SW 1271 (cell line): ENCODE data around the gene ALS2.
"Not testable (repeated sequence)": the region's sequence is repeated elsewhere in the genome, so short reads cannot be mapped to it uniquely, and the experiment has no call there.

Experiments
- DNase-seq, 2 experiments: peaks; one replicate each; lab custom pipeline; 2025; lab: John Stamatoyannopoulos, UW

The ALS2 gene

GRCh38 chr2:201794294-201794693, 13.6 kb upstream of the ALS2 start:
- DNase-seq, result no peak

- DNase-seq, result no peak
These were observed 12.9 kb upstream of the ALS2 start for GRCh38 chr2:201793631-201794030.

- no peak for DNase-seq
These were observed 10.3 kb upstream of the ALS2 start for GRCh38 chr2:201790989-201791388.

GRCh38 chr2:201790291-201790690, 9.6 kb upstream of the ALS2 start:
- no peak for DNase-seq

DNA sequence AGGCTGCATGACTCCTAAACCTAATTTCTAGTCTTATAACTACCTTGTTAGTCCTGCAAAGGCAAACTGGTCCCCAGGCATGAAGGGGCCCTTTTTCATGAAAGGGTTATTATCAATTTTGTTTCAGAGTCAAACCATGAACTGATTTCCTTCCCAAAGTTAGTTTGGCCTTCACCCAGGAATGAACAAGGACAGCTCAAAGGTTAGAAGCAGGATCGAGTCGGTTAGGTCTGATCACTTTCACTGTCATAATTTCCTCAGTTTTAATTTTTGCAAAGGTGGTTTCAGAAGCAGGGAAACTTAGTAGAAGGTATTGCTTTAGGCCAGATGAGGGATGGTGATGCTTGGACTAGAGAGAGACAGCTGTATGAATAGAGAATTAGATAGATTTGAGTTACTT, 8.7 kb upstream of the ALS2 start:
- no peak for DNase-seq

GRCh38 chr2:201788371-201788770, 7.6 kb upstream of the ALS2 start:
- DNase-seq, result no peak

- no peak for DNase-seq
These were observed 5.7 kb upstream of the ALS2 start for GRCh38 chr2:201786471-201786870.

- no peak for DNase-seq
These were observed 4.4 kb upstream of the ALS2 start for GRCh38 chr2:201785135-201785534.

DNA sequence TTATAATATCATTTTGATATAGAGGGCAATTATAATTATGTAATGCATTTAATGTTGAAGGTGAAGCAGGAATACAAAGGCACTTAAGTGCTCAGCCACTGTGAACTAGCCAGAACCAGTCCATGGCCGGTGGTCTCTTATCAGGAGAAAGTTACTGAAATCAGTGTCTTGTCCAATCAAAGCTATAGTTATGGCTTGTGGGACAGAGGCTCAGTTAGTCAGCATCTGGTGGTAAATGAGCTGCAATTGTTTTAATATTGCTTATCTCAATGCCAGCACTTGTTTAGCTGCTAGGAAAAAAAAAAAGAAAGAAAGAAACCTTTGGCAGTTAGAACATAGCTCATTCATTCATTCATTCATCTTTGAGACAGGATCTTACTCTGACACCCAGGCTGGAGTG, 3.8 kb upstream of the ALS2 start:
- DNase-seq, result no peak

GRCh38 chr2:201781557-201782051, 871 bp upstream of the ALS2 start:
- peak in 1 of 2 experiments; percentile 16 for DNase-seq

GRCh38 chr2:201779901-201780673, 646 bp downstream of the ALS2 start:
- DNase-seq, result peak in 1 of 2 experiments; percentile 36

GRCh38 chr2:201777869-201778268, 2.9 kb downstream of the ALS2 start:
- DNase-seq, result no peak

DNA sequence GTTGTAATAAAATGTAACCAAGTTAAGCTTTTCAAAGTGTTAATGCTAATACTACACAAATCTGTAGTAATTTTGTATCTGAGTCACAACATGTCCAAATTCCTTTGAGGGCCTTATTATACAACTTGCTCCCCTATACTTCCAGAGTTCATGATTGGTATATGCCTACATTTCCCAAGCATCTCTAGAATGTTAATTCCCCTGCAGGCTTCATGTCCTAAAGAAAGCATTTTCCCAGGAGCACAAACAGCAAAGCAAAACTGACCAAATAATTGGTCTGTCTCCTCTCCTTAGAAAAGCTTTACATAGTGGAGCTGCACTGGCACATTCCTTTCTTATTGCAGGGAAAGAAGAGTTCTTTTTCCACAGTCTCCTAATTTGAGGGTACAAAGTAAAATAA, 3.7 kb downstream of the ALS2 start:
- no peak for DNase-seq

GRCh38 chr2:201775326-201775725, 5.4 kb downstream of the ALS2 start:
- DNase-seq, result no peak

DNA sequence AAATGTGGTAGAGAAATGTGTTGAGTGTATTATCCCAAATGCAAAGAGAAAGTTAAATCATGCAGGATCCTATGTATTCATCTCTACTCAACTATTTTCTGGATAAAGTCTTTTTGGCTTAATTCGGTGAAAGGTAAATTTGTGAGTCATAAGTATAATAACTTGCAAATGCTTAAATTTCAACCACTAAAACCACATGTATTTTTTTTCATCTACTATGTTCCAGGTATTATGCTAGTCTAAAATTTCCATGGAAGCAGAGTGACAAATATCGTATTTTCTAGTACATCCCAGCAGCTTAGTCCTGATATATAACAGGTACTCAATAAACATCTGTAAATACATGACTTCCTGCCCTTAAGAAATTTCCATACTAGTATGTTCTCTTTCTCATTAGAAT, 6.2 kb downstream of the ALS2 start:
- no peak for DNase-seq

DNA sequence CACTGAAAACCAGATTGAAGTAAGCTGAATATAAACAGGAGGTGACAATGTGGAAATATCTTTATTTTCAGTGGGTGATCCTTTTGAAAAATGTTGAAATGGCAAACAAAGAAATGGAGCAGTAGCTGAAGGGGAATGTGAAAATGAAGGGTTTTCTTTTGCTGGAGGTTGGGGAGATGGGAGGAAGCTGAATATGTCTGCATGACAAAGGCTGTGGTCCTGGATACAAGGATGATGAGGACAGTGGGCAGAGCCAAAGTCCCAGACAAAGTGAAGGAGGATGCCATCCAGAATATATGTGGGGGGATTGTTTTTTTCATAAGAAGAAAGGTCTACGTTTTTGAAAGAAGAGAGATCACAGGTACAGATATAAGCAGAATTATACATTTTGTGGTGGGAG, 6.7 kb downstream of the ALS2 start:
- DNase-seq, result no peak

- DNase-seq, result no peak
These were observed 10.9 kb downstream of the ALS2 start for GRCh38 chr2:201769666-201770373.

- peak in 1 of 2 experiments; percentile 51 for DNase-seq
These were observed 11.8 kb downstream of the ALS2 start for GRCh38 chr2:201768918-201769317.

DNA sequence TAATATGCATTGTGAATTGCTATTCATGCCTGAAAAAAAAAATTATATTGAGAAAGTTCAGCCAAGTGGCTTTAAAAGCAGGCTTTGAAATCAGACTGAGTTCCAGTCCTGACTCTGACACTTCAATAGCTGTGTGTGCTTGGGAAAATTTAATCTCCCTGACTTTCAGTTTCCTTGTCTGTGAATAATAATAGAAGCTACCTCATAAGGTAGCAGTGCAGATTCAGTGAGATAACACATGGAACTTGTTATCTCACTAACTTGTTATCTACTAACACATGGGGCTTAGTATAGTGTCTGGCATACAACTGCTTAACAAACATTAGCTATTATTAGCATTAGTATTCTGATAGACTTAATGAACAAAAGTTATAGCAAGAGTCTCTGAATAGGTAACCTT, 14.9 kb downstream of the ALS2 start:
- no peak for DNase-seq

DNA sequence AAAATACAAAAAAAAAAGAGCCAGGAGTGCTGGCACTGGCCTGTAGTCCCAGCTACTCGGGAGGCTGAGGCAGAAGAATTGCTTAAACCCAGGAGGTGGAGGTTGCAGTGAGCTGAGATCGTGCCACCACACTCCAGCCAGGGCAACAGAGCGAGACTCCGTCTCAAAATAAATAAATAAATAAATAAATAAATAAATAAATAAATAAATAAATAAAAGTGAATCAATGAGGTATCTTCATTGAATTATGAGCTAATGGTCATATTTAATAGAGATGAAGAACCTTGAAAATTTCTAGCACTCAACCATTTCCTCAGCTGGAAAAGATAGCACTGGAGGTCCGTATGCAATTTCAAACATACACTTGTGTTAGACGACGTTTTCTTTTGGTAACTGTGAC, 16.3 kb downstream of the ALS2 start:
- not testable (repeated sequence) for DNase-seq

- DNase-seq, result no peak
These were observed 19.6 kb downstream of the ALS2 start for GRCh38 chr2:201761101-201761500.

DNA sequence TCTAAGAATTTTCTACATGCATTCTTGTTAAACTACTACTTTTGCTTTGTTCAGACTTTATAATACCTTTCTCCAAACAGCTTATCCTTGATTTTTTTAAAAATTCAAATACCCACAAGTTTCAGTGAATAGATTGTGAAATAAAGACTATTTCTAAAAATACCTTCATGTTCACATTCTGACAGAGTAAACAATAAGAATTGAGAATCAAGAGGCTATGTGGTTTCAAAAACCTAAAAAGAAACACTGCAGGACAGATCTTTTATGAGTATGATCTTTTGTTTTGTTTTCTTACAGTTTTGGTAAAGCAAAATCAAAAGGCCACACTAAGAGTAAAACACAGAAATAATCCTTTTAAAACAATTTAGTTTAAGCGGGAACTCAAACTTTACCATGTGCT, 21.2 kb downstream of the ALS2 start:
- no peak for DNase-seq

GRCh38 chr2:201758873-201759272, 21.9 kb downstream of the ALS2 start:
- DNase-seq, result no peak
